ENCODE data around the gene PAX2.
"Not testable (repeated sequence)": the region's sequence is repeated elsewhere in the genome, so short reads cannot be mapped to it uniquely, and the experiment has no call there.

PAX2 gene

DNA sequence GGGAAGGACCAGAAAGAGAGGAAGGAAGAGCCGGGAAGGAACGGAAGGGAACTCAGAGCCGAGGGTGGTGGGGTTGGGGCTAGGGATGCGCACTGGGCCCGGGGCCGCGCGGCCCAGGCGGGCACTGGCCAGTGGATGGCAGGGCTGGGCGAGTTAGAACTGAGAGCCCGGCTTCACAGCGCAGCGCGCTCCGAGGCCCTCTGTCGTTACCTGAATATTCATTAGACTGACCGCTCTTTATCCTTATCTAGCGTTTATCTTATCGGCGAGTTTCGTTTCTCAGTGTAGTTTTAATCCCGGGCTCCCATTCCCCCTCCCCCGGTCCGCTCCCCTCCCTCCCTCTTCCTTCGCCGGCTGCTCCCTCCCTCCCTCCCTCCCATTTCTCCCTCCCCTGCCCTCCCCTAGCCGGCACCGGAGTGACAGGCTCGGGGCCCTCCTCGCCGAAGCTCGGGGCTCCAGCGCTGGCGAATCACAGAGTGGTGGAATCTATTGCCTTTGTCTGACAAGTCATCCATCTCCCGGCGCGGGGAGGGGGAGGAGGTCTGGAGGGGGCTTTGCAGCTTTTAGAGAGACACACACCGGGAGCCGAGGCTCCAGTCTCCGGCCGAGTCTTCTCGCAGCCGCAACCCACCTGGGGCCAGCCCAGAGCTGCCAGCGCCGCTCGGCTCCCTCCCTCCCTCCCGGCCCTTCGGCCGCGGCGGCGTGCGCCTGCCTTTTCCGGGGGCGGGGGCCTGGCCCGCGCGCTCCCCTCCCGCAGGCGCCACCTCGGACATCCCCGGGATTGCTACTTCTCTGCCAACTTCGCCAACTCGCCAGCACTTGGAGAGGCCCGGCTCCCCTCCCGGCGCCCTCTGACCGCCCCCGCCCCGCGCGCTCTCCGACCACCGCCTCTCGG is at the start of gene PAX2:
TSS of gene PAX2 (plus strand) at position 596 of the 895 bp plus-strand sequence. CDS start 679 bp downstream, outside the sequence.
- H3K4me1 ChIP-seq (ENCODE audit: control insufficient read depth in 1 of 2, insufficient read depth in 2 of 2, low read length in 2 of 2): peaks cover 0 to 14% of the 10 kb centered on the region in 2 donors
- no peaks in the 10 kb centered on the region for H3K9me3 ChIP-seq (ENCODE audit: control insufficient read depth in 1 of 2, low read length in 2 of 2)
- H3K27ac ChIP-seq (ENCODE audit: low read depth, low read length): no peak within 1 kb of the TSS
- peaks cover 89 to 91% of the 10 kb centered on the region in 2 donors for H3K27me3 ChIP-seq (ENCODE audit: control insufficient read depth in 1 of 2, insufficient read depth in 2 of 2, low read length in 2 of 2)
- H3K36me3 ChIP-seq (ENCODE audit: control insufficient read depth in 1 of 2, insufficient read depth in 2 of 2, low read length in 2 of 2): no peaks in the 10 kb centered on the region
- no peak within 1 kb of the TSS for H3K9ac ChIP-seq (ENCODE audit: low read depth in 1 of 2, low read length in 2 of 2)
- H3K4me3 ChIP-seq (ENCODE audit: low read depth in 1 of 2, low read length in 2 of 2): no peak within 1 kb of the TSS

DNA sequence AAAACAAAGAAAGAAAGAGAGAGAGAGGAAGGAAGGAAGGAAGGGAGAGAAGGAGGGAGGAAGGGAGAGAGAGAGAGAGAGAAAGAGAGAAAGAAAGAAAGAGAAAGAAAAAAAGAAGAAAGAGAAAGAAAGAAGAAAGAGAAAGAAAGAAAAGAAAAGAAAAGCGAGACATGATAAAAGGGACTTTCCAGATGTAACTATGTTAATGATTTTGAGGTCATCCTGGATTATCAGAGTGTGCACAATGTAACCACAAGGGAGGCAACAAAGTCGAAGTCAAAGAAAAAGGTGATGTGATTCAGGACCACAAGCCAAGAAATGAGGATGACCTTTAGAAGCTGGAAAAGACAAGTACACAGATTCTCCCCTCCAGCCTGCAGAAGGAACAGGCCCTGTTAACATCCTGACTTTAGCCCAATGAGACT is 48.9 kb upstream of the PAX2 start:
- H3K4me3 ChIP-seq (ENCODE audit: low read depth in 1 of 2, low read length in 2 of 2): no peak overlapping the region
- H3K27me3 ChIP-seq (ENCODE audit: control insufficient read depth in 1 of 2, insufficient read depth in 2 of 2, low read length in 2 of 2): peaks cover 26 to 32% of the 10 kb centered on the region in 2 donors
- H3K9me3 ChIP-seq (ENCODE audit: control insufficient read depth in 1 of 2, low read length in 2 of 2): no peaks in the 10 kb centered on the region
- no peak overlapping the region for H3K27ac ChIP-seq (ENCODE audit: low read depth, low read length)
- H3K36me3 ChIP-seq (ENCODE audit: control insufficient read depth in 1 of 2, insufficient read depth in 2 of 2, low read length in 2 of 2): no peaks in the 10 kb centered on the region
- no peak overlapping the region for H3K9ac ChIP-seq (ENCODE audit: low read depth in 1 of 2, low read length in 2 of 2)
- H3K4me1 ChIP-seq (ENCODE audit: control insufficient read depth in 1 of 2, insufficient read depth in 2 of 2, low read length in 2 of 2): no peaks in the 10 kb centered on the region

GRCh38 chr10:100697070-100697469 is 48.3 kb upstream of the PAX2 start:
- Histone ChIP-seq H3K4me1 (ENCODE audit: control insufficient read depth in 1 of 2, insufficient read depth in 2 of 2, low read length in 2 of 2) (no peaks in the 10 kb centered on the region), H3K27me3 (ENCODE audit: control insufficient read depth in 1 of 2, insufficient read depth in 2 of 2, low read length in 2 of 2) (peaks cover 20 to 26% of the 10 kb centered on the region in 2 donors), H3K9me3 (ENCODE audit: control insufficient read depth in 1 of 2, low read length in 2 of 2) (no peaks in the 10 kb centered on the region), H3K9ac (ENCODE audit: low read depth in 1 of 2, low read length in 2 of 2) (no peak overlapping the region), H3K4me3 (ENCODE audit: low read depth in 1 of 2, low read length in 2 of 2) (no peak overlapping the region), H3K27ac (ENCODE audit: low read depth, low read length) (no peak overlapping the region), H3K36me3 (ENCODE audit: control insufficient read depth in 1 of 2, insufficient read depth in 2 of 2, low read length in 2 of 2) (no peaks in the 10 kb centered on the region)

DNA sequence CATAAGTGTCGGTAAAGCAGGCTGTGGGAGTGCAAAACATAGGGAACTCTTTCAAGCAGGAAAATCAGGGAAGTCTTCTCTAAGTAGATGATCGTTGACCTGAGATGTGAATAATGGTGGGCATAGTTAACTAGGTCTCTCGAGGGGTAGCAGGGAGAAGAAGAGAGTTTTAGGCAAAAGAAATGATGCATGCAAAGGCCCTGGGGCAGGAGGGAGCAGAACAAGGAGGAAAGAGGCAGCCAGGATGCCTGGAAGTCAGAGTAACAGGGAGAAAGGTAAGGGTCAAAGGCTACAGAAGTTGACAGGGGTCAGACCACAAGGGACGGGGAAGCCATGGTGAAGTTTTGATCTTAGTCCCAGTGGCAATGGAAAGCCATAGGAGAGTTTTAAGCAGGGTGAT is 47.8 kb upstream of the PAX2 start:
- Histone ChIP-seq H3K36me3 (ENCODE audit: control insufficient read depth in 1 of 2, insufficient read depth in 2 of 2, low read length in 2 of 2) (no peaks in the 10 kb centered on the region), H3K27ac (ENCODE audit: low read depth, low read length) (no peak overlapping the region), H3K4me1 (ENCODE audit: control insufficient read depth in 1 of 2, insufficient read depth in 2 of 2, low read length in 2 of 2) (no peaks in the 10 kb centered on the region), H3K9me3 (ENCODE audit: control insufficient read depth in 1 of 2, low read length in 2 of 2) (no peaks in the 10 kb centered on the region), H3K27me3 (ENCODE audit: control insufficient read depth in 1 of 2, insufficient read depth in 2 of 2, low read length in 2 of 2) (peaks cover 16 to 26% of the 10 kb centered on the region in 2 donors), H3K9ac (ENCODE audit: low read depth in 1 of 2, low read length in 2 of 2) (no peak overlapping the region), H3K4me3 (ENCODE audit: low read depth in 1 of 2, low read length in 2 of 2) (no peak overlapping the region)

- H3K27me3 ChIP-seq (ENCODE audit: control insufficient read depth in 1 of 2, insufficient read depth in 2 of 2, low read length in 2 of 2): peaks cover 16 to 31% of the 10 kb centered on the region in 2 donors
- H3K4me3 ChIP-seq (ENCODE audit: low read depth in 1 of 2, low read length in 2 of 2); H3K36me3 ChIP-seq (ENCODE audit: control insufficient read depth in 1 of 2, insufficient read depth in 2 of 2, low read length in 2 of 2); H3K4me1 ChIP-seq (ENCODE audit: control insufficient read depth in 1 of 2, insufficient read depth in 2 of 2, low read length in 2 of 2); H3K9ac ChIP-seq (ENCODE audit: low read depth in 1 of 2, low read length in 2 of 2); H3K27ac ChIP-seq (ENCODE audit: low read depth, low read length); H3K9me3 ChIP-seq (ENCODE audit: control insufficient read depth in 1 of 2, low read length in 2 of 2): not testable (repeated sequence)
These were observed 43.7 kb upstream of the PAX2 start for GRCh38 chr10:100701704-100702103.

- peaks cover 26 to 28% of the 10 kb centered on the region in 2 donors for H3K27me3 ChIP-seq (ENCODE audit: control insufficient read depth in 1 of 2, insufficient read depth in 2 of 2, low read length in 2 of 2)
- H3K4me1 ChIP-seq (ENCODE audit: control insufficient read depth in 1 of 2, insufficient read depth in 2 of 2, low read length in 2 of 2): no peaks in the 10 kb centered on the region
- H3K4me3 ChIP-seq (ENCODE audit: low read depth in 1 of 2, low read length in 2 of 2): no peak overlapping the region
- no peaks in the 10 kb centered on the region for H3K9me3 ChIP-seq (ENCODE audit: control insufficient read depth in 1 of 2, low read length in 2 of 2)
- H3K36me3 ChIP-seq (ENCODE audit: control insufficient read depth in 1 of 2, insufficient read depth in 2 of 2, low read length in 2 of 2): no peaks in the 10 kb centered on the region
- no peak overlapping the region for H3K9ac ChIP-seq (ENCODE audit: low read depth in 1 of 2, low read length in 2 of 2)
- no peak overlapping the region for H3K27ac ChIP-seq (ENCODE audit: low read depth, low read length)
These were observed 40.2 kb upstream of the PAX2 start for GRCh38 chr10:100705139-100705538.

- Histone ChIP-seq H3K27ac (ENCODE audit: low read depth, low read length) (no peak overlapping the region), H3K36me3 (ENCODE audit: control insufficient read depth in 1 of 2, insufficient read depth in 2 of 2, low read length in 2 of 2) (no peaks in the 10 kb centered on the region), H3K9me3 (ENCODE audit: control insufficient read depth in 1 of 2, low read length in 2 of 2) (no peaks in the 10 kb centered on the region), H3K4me3 (ENCODE audit: low read depth in 1 of 2, low read length in 2 of 2) (no peak overlapping the region), H3K4me1 (ENCODE audit: control insufficient read depth in 1 of 2, insufficient read depth in 2 of 2, low read length in 2 of 2) (no peaks in the 10 kb centered on the region), H3K27me3 (ENCODE audit: control insufficient read depth in 1 of 2, insufficient read depth in 2 of 2, low read length in 2 of 2) (peaks cover 38 to 39% of the 10 kb centered on the region in 2 donors), H3K9ac (ENCODE audit: low read depth in 1 of 2, low read length in 2 of 2) (no peak overlapping the region)
These were observed 38.0 kb upstream of the PAX2 start for GRCh38 chr10:100707261-100707848.

DNA sequence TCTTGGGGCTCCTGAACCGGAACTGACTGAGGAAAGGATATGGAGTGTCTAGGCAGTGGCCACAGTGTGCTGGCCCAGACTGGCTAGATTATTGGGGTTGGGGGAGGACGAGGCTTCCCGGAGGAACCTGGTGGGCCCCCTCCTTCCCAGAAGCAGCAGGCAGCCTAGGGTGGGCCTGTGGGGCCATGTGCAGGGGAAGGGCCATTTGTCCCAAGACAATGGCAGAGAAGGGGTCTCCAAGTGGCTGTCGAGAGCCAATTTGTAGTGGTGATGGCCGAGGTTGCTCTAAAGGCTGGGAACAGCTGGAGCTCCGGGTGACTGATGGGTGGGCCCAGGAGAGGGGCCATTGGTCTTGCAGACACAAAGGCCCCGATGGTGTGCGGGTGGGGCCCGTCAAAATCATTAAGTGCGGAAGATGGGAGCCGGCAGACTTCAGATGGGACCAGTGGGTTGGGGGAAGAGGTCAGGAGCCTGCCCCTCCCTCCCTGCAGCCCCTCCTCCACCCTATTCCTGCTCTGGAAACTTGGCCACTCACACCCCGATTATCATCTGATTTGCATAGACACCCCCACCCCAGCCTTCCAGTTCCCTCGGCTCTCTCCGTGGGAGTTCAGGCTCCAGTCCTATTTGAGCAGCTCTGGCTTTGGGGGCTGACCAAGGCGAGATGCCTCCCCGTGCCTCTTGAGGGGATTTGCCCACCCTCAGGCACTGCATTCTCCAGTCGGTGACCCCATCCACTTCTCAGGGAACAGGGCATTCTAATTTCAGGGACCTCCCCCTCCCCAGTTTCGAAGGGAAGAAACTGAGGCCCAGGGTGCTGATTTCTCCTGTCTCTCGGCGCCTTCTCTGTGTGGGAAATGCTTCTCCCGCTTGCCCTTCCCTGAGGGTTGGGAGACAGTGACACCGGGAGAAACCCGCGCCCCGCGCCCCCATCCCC is 36.0 kb upstream of the PAX2 start:
- Histone ChIP-seq H3K27ac (ENCODE audit: low read depth, low read length) (no peak overlapping the region), H3K27me3 (ENCODE audit: control insufficient read depth in 1 of 2, insufficient read depth in 2 of 2, low read length in 2 of 2) (peaks cover 53 to 58% of the 10 kb centered on the region in 2 donors), H3K36me3 (ENCODE audit: control insufficient read depth in 1 of 2, insufficient read depth in 2 of 2, low read length in 2 of 2) (no peaks in the 10 kb centered on the region), H3K4me1 (ENCODE audit: control insufficient read depth in 1 of 2, insufficient read depth in 2 of 2, low read length in 2 of 2) (no peaks in the 10 kb centered on the region), H3K9me3 (ENCODE audit: control insufficient read depth in 1 of 2, low read length in 2 of 2) (no peaks in the 10 kb centered on the region), H3K9ac (ENCODE audit: low read depth in 1 of 2, low read length in 2 of 2) (no peak overlapping the region), H3K4me3 (ENCODE audit: low read depth in 1 of 2, low read length in 2 of 2) (no peak overlapping the region)

GRCh38 chr10:100710151-100710871 is 35.1 kb upstream of the PAX2 start:
- H3K36me3 ChIP-seq (ENCODE audit: control insufficient read depth in 1 of 2, insufficient read depth in 2 of 2, low read length in 2 of 2): no peaks in the 10 kb centered on the region
- peaks cover 58 to 67% of the 10 kb centered on the region in 2 donors for H3K27me3 ChIP-seq (ENCODE audit: control insufficient read depth in 1 of 2, insufficient read depth in 2 of 2, low read length in 2 of 2)
- H3K4me3 ChIP-seq (ENCODE audit: low read depth in 1 of 2, low read length in 2 of 2): no peak overlapping the region
- H3K4me1 ChIP-seq (ENCODE audit: control insufficient read depth in 1 of 2, insufficient read depth in 2 of 2, low read length in 2 of 2): no peaks in the 10 kb centered on the region
- H3K9ac ChIP-seq (ENCODE audit: low read depth in 1 of 2, low read length in 2 of 2): no peak overlapping the region
- H3K9me3 ChIP-seq (ENCODE audit: control insufficient read depth in 1 of 2, low read length in 2 of 2): no peaks in the 10 kb centered on the region
- H3K27ac ChIP-seq (ENCODE audit: low read depth, low read length): no peak overlapping the region

Measured in duodenal mucosa (tissue), 2 donors.